SK-N-SH (cell line): ENCODE data around the gene TMEM184B. TPM values are rescaled to one million over a fixed set of nuclear protein-coding genes. Genes with fewer than 3 reads are reported as not detected.

ENCODE experiments used
- CTCF ChIA-PET: fragments of 300-600, 350-600 bp; formaldehyde crosslinking; extraction: SDS; loops from one replicate; lab custom pipeline; 2021; lab: Yijun Ruan, JAX
- POLR2A ChIA-PET: fragments of 350-600 bp; sonication (Branson Sonifier 250); formaldehyde crosslinking; extraction: SDS; loops from one replicate; lab custom pipeline; 2020; ENCODE audit warnings: antibody characterized with exemption, inconsistent platforms; lab: Yijun Ruan, JAX
- DNase-seq: peaks from one replicate; pipeline ENCODE4 v3.0.0; 2012
- H2AFZ ChIP-seq: fragments of 200-600 bp; sonication (generic); 2 replicates; pipeline ENCODE4 v1.8.1; 2016; ENCODE audit warnings: antibody characterized with exemption, mild to moderate bottlenecking, low read depth
- H3F3A ChIP-seq: fragments of 200-600 bp; sonication (generic); replicated peaks from 2 replicates; pipeline ENCODE3; 2016; ENCODE audit warnings: antibody characterized with exemption, mild to moderate bottlenecking; ENCODE audit not compliant: insufficient read depth
- H3K27ac ChIP-seq, 2 experiments: fragments of 200-500 bp in 1 of 2; fragments of 200-600 bp in 1 of 2; sonication (Bioruptor generic) in 1 of 2; sonication (generic), shearing (Covaris generic) in 1 of 2; 2 replicates each; pipeline versions ENCODE4 v1.5.1 to v1.6.1; 2014 to 2016; ENCODE audit warnings: low read depth in 2 of 2, inconsistent platforms in 1 of 2, low read length in 1 of 2, mild to moderate bottlenecking in 1 of 2, mixed read lengths in 1 of 2
- H3K27me3 ChIP-seq: fragments of 200-600 bp; sonication (generic), shearing (Covaris generic); 2 replicates; pipeline ENCODE4 v1.6.1; 2016; ENCODE audit warnings: mixed run types; ENCODE audit not compliant: insufficient read depth
- H3K36me3 ChIP-seq, 2 experiments: fragments of 200-500 bp in 1 of 2; fragments of 200-600 bp in 1 of 2; sonication (Bioruptor generic) in 1 of 2; sonication (generic) in 1 of 2; replicated peaks in 1 of 2; 2 replicates each; pipeline versions ENCODE3 to v1.5.1; 2014 to 2016; ENCODE audit warnings: low read length in 1 of 2, mild to moderate bottlenecking in 1 of 2; ENCODE audit not compliant: insufficient read depth in 2 of 2, control insufficient read depth in 1 of 2
- H3K4me1 ChIP-seq, 2 experiments: fragments of 200-500 bp in 1 of 2; fragments of 200-600 bp in 1 of 2; sonication (Bioruptor generic) in 1 of 2; sonication (generic), shearing (Covaris generic) in 1 of 2; 2 replicates each; pipeline versions ENCODE4 v1.5.1 to v1.6.1; 2014 to 2016; ENCODE audit warnings: low read depth in 1 of 2, low read length in 1 of 2, mixed run types in 1 of 2; ENCODE audit not compliant: insufficient read depth in 2 of 2, control insufficient read depth in 1 of 2
- H3K4me2 ChIP-seq: fragments of 200-600 bp; sonication (generic), shearing (Covaris generic); 2 replicates; pipeline ENCODE4 v1.6.1; 2017; ENCODE audit warnings: mixed run types
- H3K4me3 ChIP-seq, 2 experiments: fragments of 200-500 bp in 1 of 2; fragments of 200-600 bp in 1 of 2; sonication (Bioruptor generic) in 1 of 2; sonication (generic), shearing (Covaris generic) in 1 of 2; 2 replicates each; pipeline versions ENCODE4 v1.5.1 to v1.8.1; 2014 to 2016; ENCODE audit warnings: low read depth in 2 of 2, inconsistent platforms in 1 of 2, low read length in 1 of 2, mild to moderate bottlenecking in 1 of 2, mixed read lengths in 1 of 2, moderate library complexity in 1 of 2
- H3K79me2 ChIP-seq: fragments of 200-600 bp; sonication (generic); 2 replicates; pipeline ENCODE4 v1.8.1; 2017; ENCODE audit warnings: mild to moderate bottlenecking; ENCODE audit not compliant: insufficient read depth
- H3K9ac ChIP-seq: fragments of 200-600 bp; sonication (generic); 2 replicates; pipeline ENCODE4 v1.6.1; 2017; ENCODE audit warnings: mixed run types
- H3K9me2 ChIP-seq: fragments of 200-600 bp; sonication (generic); 2 replicates; pipeline ENCODE4 v1.6.1; 2017; ENCODE audit warnings: mixed run types
- H3K9me3 ChIP-seq: fragments of 200-600 bp; sonication (generic); 2 replicates; pipeline ENCODE4 v1.6.1; 2017; ENCODE audit warnings: mixed run types, mild to moderate bottlenecking, moderate library complexity
- H4K20me1 ChIP-seq: fragments of 200-600 bp; sonication (generic); 2 replicates; pipeline ENCODE4 v1.6.1; 2017; ENCODE audit warnings: mild to moderate bottlenecking, mixed run types; ENCODE audit not compliant: insufficient read depth
- CHD2 ChIP-seq: fragments of 150-350 bp; IDR thresholded peaks from 2 replicates; pipeline ENCODE4 v1.6.1; 2018; ENCODE audit warnings: low read length; ENCODE audit not compliant: partially characterized antibody
- EP300 ChIP-seq, 2 experiments: IDR thresholded peaks; 2 replicates each; pipeline versions ENCODE4 v1.4.0 to v1.6.1; 2012; ENCODE audit warnings: borderline replicate concordance in 1 of 2, low read depth in 1 of 2, low read length in 1 of 2
- GABPA ChIP-seq: IDR thresholded peaks from 2 replicates; pipeline ENCODE4 v1.4.0; 2012; ENCODE audit warnings: low read depth, mild to moderate bottlenecking
- IRF3 ChIP-seq: fragments of 150-350 bp; IDR thresholded peaks from 2 replicates; pipeline ENCODE4 v1.6.1; 2016; ENCODE audit warnings: mild to moderate bottlenecking, low read depth, low read length
- MXI1 ChIP-seq: IDR thresholded peaks from 2 replicates; pipeline ENCODE4 v1.6.1; 2012; ENCODE audit warnings: mild to moderate bottlenecking, low read depth, low read length, improper control_type of control experiment
- NFIC ChIP-seq: IDR thresholded peaks from 2 replicates; pipeline ENCODE4 v1.4.0; 2012; ENCODE audit warnings: borderline replicate concordance
- REST ChIP-seq: IDR thresholded peaks from 2 replicates; pipeline ENCODE4 v1.6.1; 2012; ENCODE audit warnings: mild to moderate bottlenecking, low read depth, low read length, moderate library complexity
- TCF12 ChIP-seq: IDR thresholded peaks from 2 replicates; pipeline ENCODE4 v1.4.0; 2012
- USF1 ChIP-seq: IDR thresholded peaks from 2 replicates; pipeline ENCODE4 v1.4.0; 2012; ENCODE audit warnings: low read depth, borderline replicate concordance
- WGBS: methylation state at CpG from one replicate; pipeline ENCODE4 v1.1.6; 2017; ENCODE audit warnings: low lambda C conversion rate; 5-methylcytosine and 5-hydroxymethylcytosine counted together
- polyA plus RNA-seq, 3 experiments: library from polyadenylated mRNA; depleted of rRNA; stranded (reverse); fragments of >200 nt; gene quantifications; 2 replicates each; pipeline ENCODE4 v1.2.3, GENCODE V29; 2012

Gene TMEM184B
- polyA plus RNA-seq, 1 of the 3 experiments (the other 2 are of a cell fraction): 25.3 TPM

- TF ChIP-seq CHD2 (no peak), MXI1 (no peak)
Observed at GRCh38 chr22:38273135-38273826, 471 bp upstream of the TMEM184B start (continued).

GRCh38 chr22:38271927-38272372 lies 860 bp downstream of the TMEM184B start:
- no peak overlapping the region for H2AFZ ChIP-seq
- CTCF ChIA-PET: no interaction called here

GRCh38 chr22:38271101-38271500 lies 1.7 kb downstream of the TMEM184B start:
- peaks cover 0 to 14% of the 10 kb centered on the region in 2 experiments; a peak in 1 of 4 replicates for H3K4me1 ChIP-seq
- CTCF ChIA-PET: no interaction called here
- H3K27me3 ChIP-seq: no peaks in the 10 kb centered on the region
- no peaks in the 10 kb centered on the region for H3F3A ChIP-seq
- peaks cover 37% of the 10 kb centered on the region for H4K20me1 ChIP-seq
- H2AFZ ChIP-seq: no peak overlapping the region
- no peaks in the 10 kb centered on the region for H3K36me3 ChIP-seq
- H3K9me3 ChIP-seq: no peaks in the 10 kb centered on the region
- H3K79me2 ChIP-seq: peaks cover 65% of the 10 kb centered on the region
- DNase-seq: no peak
- peak overlapping the region; percentile 79 for H3K4me2 ChIP-seq
- peak overlapping the region; percentile 79; the same call in 1 of the 2 replicates for H3K9ac ChIP-seq
- peak overlapping the region in 1 of 2 experiments; percentile 67; a peak in 1 of 4 replicates for H3K4me3 ChIP-seq
- no peaks in the 10 kb centered on the region for H3K9me2 ChIP-seq
- no peak for TF ChIP-seq EP300 (IDR thresholded peaks at IDR 0.05; ENCODE audit: borderline replicate concordance in 1 of 2, low read depth in 1 of 2, low read length in 1 of 2)
- TF ChIP-seq MXI1: no peak
- TF ChIP-seq GABPA: no peak
- TF ChIP-seq IRF3: no peak
- no peak for TF ChIP-seq USF1
- TF ChIP-seq NFIC: no peak
- no peak for TF ChIP-seq REST
- no peak overlapping the region; a peak in 1 of 4 replicates for H3K27ac ChIP-seq
- POLR2A ChIA-PET: no interaction called here
- 97% methylated on average over 4 of the region's 7 CpGs for WGBS

More at GRCh38 chr22:38271927-38272372, 860 bp downstream of the TMEM184B start:
- Histone ChIP-seq H3K27me3 (no peaks in the 10 kb centered on the region), H3K79me2 (peaks cover 57% of the 10 kb centered on the region), H4K20me1 (peaks cover 37% of the 10 kb centered on the region), H3F3A (no peaks in the 10 kb centered on the region), H3K36me3 (no peaks in the 10 kb centered on the region), H3K9ac (peak overlapping the region; percentile 79), H3K9me2 (no peaks in the 10 kb centered on the region), H3K4me2 (peak overlapping the region; percentile 79), H3K27ac (no peak overlapping the region; a peak in 2 of 4 replicates), H3K9me3 (no peaks in the 10 kb centered on the region), H3K4me1 (peaks cover 0 to 14% of the 10 kb centered on the region in 2 experiments; a peak in 1 of 4 replicates), H3K4me3 (peak overlapping the region; percentile 64 to 67)
- no peak for DNase-seq
- 0 out of 2 replicates have a peak, but pooled peaks have one; percentile 1 for TF ChIP-seq MXI1
- TF ChIP-seq TCF12: no peak
- 50% methylated on average over 2 of the region's 7 CpGs for WGBS
- POLR2A ChIA-PET: no interaction called here
